GM18517 (cell line): ENCODE measurements around the gene BEX4.
"Not testable (repeated sequence)": the region's sequence is repeated elsewhere in the genome, so short reads cannot be mapped to it uniquely, and the experiment has no call there.

Experiments
- ATAC-seq: cut with Tn5 transposase; IDR thresholded peaks from one replicate; pipeline ENCODE4 v1.9.1; 2021; ENCODE audit warnings: mild to moderate bottlenecking, moderate library complexity; ENCODE audit not compliant: unreplicated experiment

BEX4 gene

GRCh38 chrX:103214870-103215424 lies at the start of gene BEX4:
Gene BEX4, plus strand, starts transcription at chrX:103215108. Its CDS starts 1,046 bp downstream, at chrX:103216154.
- ATAC-seq: peak; percentile 95

- no peak for ATAC-seq
Measured at GRCh38 chrX:103170216-103170615, 44.7 kb upstream of the BEX4 start.

GRCh38 chrX:103171353-103171752 lies 43.6 kb upstream of the BEX4 start:
- no peak for ATAC-seq

GRCh38 chrX:103175256-103175655 lies 39.7 kb upstream of the BEX4 start:
- not testable (repeated sequence) for ATAC-seq

GRCh38 chrX:103175944-103176753 lies 38.8 kb upstream of the BEX4 start:
- ATAC-seq: peak; percentile 65

GRCh38 chrX:103177556-103177955 lies 37.4 kb upstream of the BEX4 start:
- ATAC-seq: no peak

GRCh38 chrX:103183912-103184311 lies 31.0 kb upstream of the BEX4 start:
- ATAC-seq: no peak

- no peak for ATAC-seq
Measured at GRCh38 chrX:103187953-103188475, 26.9 kb upstream of the BEX4 start.

- no peak for ATAC-seq
Measured at GRCh38 chrX:103197721-103198306, 17.1 kb upstream of the BEX4 start.

GRCh38 chrX:103198668-103199067 lies 16.2 kb upstream of the BEX4 start:
- not testable (repeated sequence) for ATAC-seq

GRCh38 chrX:103201041-103201440 lies 13.9 kb upstream of the BEX4 start:
- no peak for ATAC-seq

GRCh38 chrX:103210056-103210455 lies 4.9 kb upstream of the BEX4 start:
- no peak for ATAC-seq

GRCh38 chrX:103211012-103211715 lies 3.7 kb upstream of the BEX4 start:
- peak; percentile 39 for ATAC-seq

- no peak for ATAC-seq
Measured at GRCh38 chrX:103212749-103213457, 2.0 kb upstream of the BEX4 start.

- no peak for ATAC-seq
Measured at GRCh38 chrX:103215425-103215991, 600 bp downstream of the BEX4 start.

GRCh38 chrX:103220511-103221323 lies 5.8 kb downstream of the BEX4 start:
- ATAC-seq: no peak

- ATAC-seq: not testable (repeated sequence)
Measured at GRCh38 chrX:103225918-103226317, 11.0 kb downstream of the BEX4 start.

GRCh38 chrX:103233263-103233662 lies 18.4 kb downstream of the BEX4 start:
- ATAC-seq: no peak

GRCh38 chrX:103234869-103235268 lies 20.0 kb downstream of the BEX4 start:
- no peak for ATAC-seq
